HepG2 (cell line): ENCODE measurements around the gene PDZRN4. TPM values are rescaled to one million over a fixed set of nuclear protein-coding genes. Genes with fewer than 3 reads are reported as not detected.

ENCODE experiments used
- ATAC-seq: fragments of 200-7000 bp; cut with Tn5 transposase; 3 replicates; pipeline ENCODE4 v1.9.1; 2020; ENCODE audit warnings: mild to moderate bottlenecking, moderate library complexity
- BruUV-seq: library from RNA; stranded (reverse); fragments of 400-500 nt; replicated peaks from 2 replicates; lab custom pipeline; 2021; lab: Mats Ljungman, UMichigan
- CTCF ChIA-PET: fragments of 300-600 bp; formaldehyde crosslinking; extraction: SDS; loops from one replicate; lab custom pipeline; 2021; ENCODE audit warnings: low total read pairs, inconsistent platforms, low intra/inter-chr PET ratio; lab: Yijun Ruan, JAX
- POLR2A ChIA-PET: fragments of 350-600 bp; sonication (Branson Sonifier 250); formaldehyde crosslinking; loops from one replicate; lab custom pipeline; 2020; ENCODE audit warnings: antibody characterized with exemption, inconsistent platforms; lab: Yijun Ruan, JAX
- DNase-seq: peaks from one replicate; pipeline ENCODE4 v3.0.0-alpha.2; 2015; ENCODE audit warnings: low spot score
- FAIRE-seq: peaks from 3 replicates; lab custom pipeline; 2011; peaks lifted over from hg19 to GRCh38; lab: Jason Lieb, UNC
- H2AFZ ChIP-seq: one replicate; pipeline ENCODE4 v1.6.1; 2011; ENCODE audit warnings: low read length, inconsistent platforms
- H3K27ac ChIP-seq: fragments of 300-600 bp; 3 replicates; pipeline ENCODE4 v1.8.0; 2011; ENCODE audit warnings: mixed run types, mild to moderate bottlenecking, mixed read lengths, low read length, inconsistent platforms; ENCODE audit not compliant: insufficient read depth; ENCODE audit errors: extremely low read length
- H3K27me3 ChIP-seq, 2 experiments: fragments of 200-600 bp in 1 of 2; 2 replicates in 1 of 2; 3 replicates in 1 of 2; pipeline versions ENCODE4 v1.6.0 to v1.8.0; 2011; ENCODE audit warnings: low read length in 2 of 2, mild to moderate bottlenecking in 2 of 2, moderate library complexity in 2 of 2, inconsistent platforms in 1 of 2; ENCODE audit not compliant: insufficient read depth in 2 of 2, control insufficient read depth in 1 of 2
- H3K36me3 ChIP-seq, 2 experiments: fragments of 200-600 bp in 1 of 2; replicated peaks in 1 of 2; 2 replicates in 1 of 2; 3 replicates in 1 of 2; pipeline versions ENCODE4 v1.5.1 to v1.8.0; 2011; ENCODE audit warnings: low read length in 2 of 2, inconsistent platforms in 1 of 2; ENCODE audit not compliant: insufficient read depth in 2 of 2, control insufficient read depth in 1 of 2
- H3K4me1 ChIP-seq: 2 replicates; pipeline ENCODE4 v1.5.1; 2012; ENCODE audit warnings: low read length, inconsistent platforms; ENCODE audit not compliant: insufficient read depth
- H3K4me2 ChIP-seq: 2 replicates; pipeline ENCODE4 v1.6.0; 2011; ENCODE audit warnings: low read depth, low read length, inconsistent platforms
- H3K4me3 ChIP-seq, 3 experiments: fragments of 200-600 bp in 1 of 3; sonication (generic), shearing (Covaris generic) in 1 of 3; replicated peaks in 1 of 3; 2 replicates each; pipeline ENCODE4 v1.5.1; 2011 to 2016; ENCODE audit warnings: low read length in 3 of 3, inconsistent platforms in 2 of 3, low read depth in 2 of 3, mild to moderate bottlenecking in 2 of 3, control low read depth in 1 of 3, mixed read lengths in 1 of 3; ENCODE audit not compliant: insufficient read depth in 1 of 3
- H3K79me2 ChIP-seq: one replicate; pipeline ENCODE4 v1.6.1; 2011; ENCODE audit warnings: low read length, inconsistent platforms; ENCODE audit not compliant: insufficient read depth
- H3K9ac ChIP-seq: 2 replicates; pipeline ENCODE4 v1.6.0; 2011; ENCODE audit warnings: mild to moderate bottlenecking, low read depth, low read length, inconsistent platforms; ENCODE audit not compliant: insufficient read depth
- H3K9me3 ChIP-seq: 2 replicates; pipeline ENCODE4 v1.5.1; 2012; ENCODE audit warnings: mild to moderate bottlenecking, low read length
- H4K20me1 ChIP-seq: 2 replicates; pipeline ENCODE4 v1.6.0; 2011; ENCODE audit warnings: inconsistent platforms, mild to moderate bottlenecking, low read length, moderate library complexity; ENCODE audit not compliant: insufficient read depth
- DDIT3 ChIP-seq: sonication (generic); formaldehyde crosslinking; IDR thresholded peaks from 2 replicates; pipeline ENCODE4 v1.4.0; 2020; ENCODE audit warnings: mild to moderate bottlenecking, missing genetic modification reagents
- ETS1 ChIP-seq: sonication (generic); formaldehyde crosslinking; IDR thresholded peaks from 2 replicates; pipeline ENCODE4 v1.4.0; 2020; ENCODE audit warnings: missing genetic modification reagents
- HHEX ChIP-seq: IDR thresholded peaks from 2 replicates; pipeline ENCODE4 v1.6.1; 2016; ENCODE audit warnings: control low read depth
- HINFP ChIP-seq: sonication (generic); formaldehyde crosslinking; IDR thresholded peaks from 2 replicates; pipeline ENCODE4 v1.4.0; 2020; ENCODE audit warnings: low read depth, mild to moderate bottlenecking, missing genetic modification reagents
- HNF4G ChIP-seq, 2 experiments: sonication (generic) in 1 of 2; formaldehyde crosslinking in 1 of 2; IDR thresholded peaks; 2 replicates each; pipeline versions ENCODE4 v1.4.0 to v1.6.1; 2011 to 2020; ENCODE audit warnings: borderline replicate concordance in 2 of 2, low read depth in 2 of 2, mild to moderate bottlenecking in 2 of 2, low read length in 1 of 2, missing genetic modification reagents in 1 of 2, moderate library complexity in 1 of 2
- HNRNPH1 ChIP-seq: fragments of 200-400 bp; formaldehyde crosslinking; optimal IDR thresholded peaks from 2 replicates; pipeline ENCODE3; 2017; ENCODE audit warnings: mild to moderate bottlenecking, low read depth, low read length
- KMT2A ChIP-seq: sonication (generic); formaldehyde crosslinking; IDR thresholded peaks from 2 replicates; pipeline ENCODE4 v1.4.0; 2020; ENCODE audit warnings: missing genetic modification reagents
- MXD3 ChIP-seq: IDR thresholded peaks from 2 replicates; pipeline ENCODE4 v1.6.1; 2016; ENCODE audit warnings: mild to moderate bottlenecking, missing biosample characterization, missing genetic modification reagents
- NR1H2 ChIP-seq: sonication (generic); formaldehyde crosslinking; IDR thresholded peaks from 2 replicates; pipeline ENCODE4 v1.8.1; 2022; ENCODE audit warnings: low read depth, missing genetic modification reagents, borderline replicate concordance
- ONECUT2 ChIP-seq: sonication (generic); formaldehyde crosslinking; IDR thresholded peaks from 2 replicates; pipeline ENCODE4 v1.4.0; 2020; ENCODE audit warnings: missing genetic modification reagents
- PHF21A ChIP-seq: sonication (generic); formaldehyde crosslinking; IDR thresholded peaks from 2 replicates; pipeline ENCODE4 v1.5.0; 2020; ENCODE audit warnings: mild to moderate bottlenecking, missing genetic modification reagents
- ZNF274 ChIP-seq: sonication (generic); formaldehyde crosslinking; IDR thresholded peaks from 2 replicates; pipeline ENCODE4 v1.5.1; 2020; ENCODE audit warnings: mild to moderate bottlenecking, missing genetic modification reagents
- ZNF350 ChIP-seq: sonication (generic); formaldehyde crosslinking; IDR thresholded peaks from 2 replicates; pipeline ENCODE4 v1.4.0; 2020; ENCODE audit warnings: mild to moderate bottlenecking, low read depth, missing genetic modification reagents, borderline replicate concordance
- ZNF44 ChIP-seq: sonication (generic); formaldehyde crosslinking; IDR thresholded peaks from 2 replicates; pipeline ENCODE4 v1.5.1; 2020; ENCODE audit warnings: mild to moderate bottlenecking, missing genetic modification reagents
- ZSCAN25 ChIP-seq: sonication (generic); formaldehyde crosslinking; IDR thresholded peaks from 2 replicates; pipeline ENCODE4 v1.8.0; 2022; ENCODE audit warnings: mild to moderate bottlenecking, missing genetic modification reagents
- WGBS: methylation state at CpG from one replicate; pipeline ENCODE4 v1.1.6; 2017; ENCODE audit warnings: low lambda C conversion rate; 5-methylcytosine and 5-hydroxymethylcytosine counted together
- in situ Hi-C: cut with HindIII; loops from 2 replicates; pipeline ENCODE4 v1.10.0; 2017; ENCODE audit warnings: low pct_unique_long_range_greater_than_20kb; ENCODE audit not compliant: extremely low pct_ligation_motif_present
- intact Hi-C: fragments of 100-400 bp; cut with micrococcal nuclease; formaldehyde crosslinking; loops from one replicate; pipeline ENCODE4 v1.10.0; 2022; ENCODE audit not compliant: unreplicated experiment
- polyA plus RNA-seq, 8 experiments: library from polyadenylated mRNA; depleted of rRNA in 3 of 8; stranded (reverse) in 7 of 8; unstranded in 1 of 8; fragments of >200 nt; fragmentation: Illumina TruSeq in 4 of 8; extraction: Trizol in 4 of 8; gene quantifications; 2 replicates each; pipeline versions ENCODE4 v1.2.1 to v1.2.3, GENCODE V29; 2011 to 2016; ENCODE audit warnings: low read depth in 4 of 8, missing spikeins in 1 of 8, mixed read lengths in 1 of 8; ENCODE audit not compliant: insufficient read depth in 1 of 8
- total RNA-seq, 5 experiments: library from RNA; depleted of rRNA; stranded (reverse); fragments of >200 nt; fragmentation: Illumina TruSeq; extraction: Trizol; gene quantifications; 2 replicates each; pipeline ENCODE4 v1.2.3, GENCODE V29; 2016; ENCODE audit warnings: low read depth in 1 of 5

PDZRN4 gene
- total and polyA plus RNA-seq, 2 of the 13 experiments (the other 11 are each of a cell fraction or from before 2014, with no cell fraction given) = not detected

- TF ChIP-seq HINFP (CRISPR knock-in tag) (no peak), HHEX (no peak), ZNF274 (CRISPR knock-in tag) (no peak), ZNF44 (CRISPR knock-in tag) (no peak)
These were observed 319.2 kb downstream of the PDZRN4 start (continued) for GRCh38 chr12:41507286-41507685.

GRCh38 chr12:41509271-41510055 lies 321.3 kb downstream of the PDZRN4 start:
- in situ Hi-C loops (no loop called here), intact Hi-C loops (no loop called here)
- ATAC-seq (no peak), FAIRE-seq (no peak), DNase-seq (no peak)
- Histone ChIP-seq H4K20me1 (no peaks in the 10 kb centered on the region), H3K27me3 (no peaks in the 10 kb centered on the region), H3K79me2 (no peaks in the 10 kb centered on the region), H3K27ac (no peak overlapping the region), H3K4me2 (no peak overlapping the region), H3K9me3 (no peaks in the 10 kb centered on the region), H2AFZ (no peak overlapping the region), H3K4me3 (no peak overlapping the region), H3K36me3 (no peaks in the 10 kb centered on the region), H3K9ac (no peak overlapping the region), H3K4me1 (no peaks in the 10 kb centered on the region)
- 2% methylated on average over 4 of the region's 4 CpGs for WGBS
- ChIA-PET POLR2A (no interaction called here), CTCF (no interaction called here)
- TF ChIP-seq HNF4G (IDR thresholded peaks at IDR 0.05; ENCODE audit: borderline replicate concordance, low read depth, low read length) = no peak
- TF ChIP-seq HNF4G (CRISPR knock-in tag; IDR thresholded peaks at IDR 0.05; ENCODE audit: borderline replicate concordance, low read depth) = no peak
- TF ChIP-seq HNRNPH1 = no peak
- TF ChIP-seq ETS1 (CRISPR knock-in tag) = no peak
- TF ChIP-seq PHF21A (CRISPR knock-in tag) = no peak
- no peak for TF ChIP-seq KMT2A (CRISPR knock-in tag)
- no peak for TF ChIP-seq ONECUT2 (CRISPR knock-in tag)
- no peak for TF ChIP-seq ZSCAN25 (CRISPR knock-in tag)
- no peak for TF ChIP-seq MXD3 (CRISPR knock-in tag)
- no peak for TF ChIP-seq ZNF350
- TF ChIP-seq NR1H2 = no peak
- TF ChIP-seq DDIT3 (CRISPR knock-in tag) = no peak
- BruUV-seq = no TSS peak
